DND-41 (cell line): ENCODE data around the gene CALR3.

Experiments
- CTCF ChIP-seq: IDR thresholded peaks from 2 replicates; pipeline ENCODE4 v1.5.1; 2012; ENCODE audit warnings: borderline replicate concordance, low read length, moderate library complexity, mild to moderate bottlenecking; ENCODE audit not compliant: poor library complexity, severe bottlenecking; ENCODE audit errors: extremely low read depth
- EZH2 ChIP-seq: IDR thresholded peaks from 3 replicates; pipeline ENCODE4 v1.6.1; 2012; ENCODE audit warnings: borderline replicate concordance, low read depth, mild to moderate bottlenecking, moderate library complexity, low read length, inconsistent platforms; ENCODE audit not compliant: severe bottlenecking

GRCh38 chr19:16462757-16463250 is 33.2 kb downstream of the CALR3 start:
- TF ChIP-seq CTCF (no peak), EZH2 (no peak)
